Mesenchymal stem cell (in vitro differentiated cells and primary cell): ENCODE results near the gene PRR36.

Experiments used
- DNase-seq: peaks from one replicate; pipeline ENCODE4 v3.0.0-alpha.2; 2013
- H2AFZ ChIP-seq: one replicate; pipeline ENCODE4 v1.6.1; 2013; ENCODE audit warnings: low read depth, mild to moderate bottlenecking, control low read depth, inconsistent platforms, low read length, moderate library complexity
- H2AK5ac ChIP-seq: 2 replicates; pipeline ENCODE4 v1.6.1; 2013; ENCODE audit warnings: low read length, moderate library complexity, mild to moderate bottlenecking, inconsistent platforms; ENCODE audit not compliant: severe bottlenecking
- H2BK120ac ChIP-seq: one replicate; pipeline ENCODE4 v1.6.1; 2013; ENCODE audit warnings: low read depth, mild to moderate bottlenecking, inconsistent platforms, low read length, moderate library complexity
- H2BK12ac ChIP-seq, 2 experiments: one replicate each; pipeline ENCODE4 v1.6.1; 2013; ENCODE audit warnings: inconsistent platforms in 2 of 2, low read length in 2 of 2, mild to moderate bottlenecking in 2 of 2, moderate library complexity in 2 of 2, control low read depth in 1 of 2
- H2BK15ac ChIP-seq: one replicate; pipeline ENCODE4 v1.6.1; 2013; ENCODE audit warnings: mild to moderate bottlenecking, low read depth, inconsistent platforms; ENCODE audit not compliant: poor library complexity, severe bottlenecking
- H2BK5ac ChIP-seq: 2 replicates; pipeline ENCODE4 v1.6.1; 2013; ENCODE audit warnings: low read depth, mild to moderate bottlenecking, low read length, control low read depth, inconsistent platforms; ENCODE audit not compliant: poor library complexity, severe bottlenecking
- H3K14ac ChIP-seq, 2 experiments: one replicate each; pipeline ENCODE4 v1.6.1; 2013; ENCODE audit warnings: inconsistent platforms in 2 of 2, low read length in 2 of 2, control low read depth in 1 of 2, mild to moderate bottlenecking in 1 of 2, moderate library complexity in 1 of 2
- H3K18ac ChIP-seq, 2 experiments: one replicate each; pipeline ENCODE4 v1.6.1; 2013; ENCODE audit warnings: inconsistent platforms in 2 of 2, low read length in 2 of 2, control low read depth in 1 of 2, low read depth in 1 of 2, mild to moderate bottlenecking in 1 of 2
- H3K23ac ChIP-seq, 2 experiments: one replicate each; pipeline ENCODE4 v1.6.1; 2013; ENCODE audit warnings: inconsistent platforms in 2 of 2, low read length in 2 of 2, mild to moderate bottlenecking in 2 of 2, moderate library complexity in 2 of 2, control low read depth in 1 of 2
- H3K27ac ChIP-seq: 2 replicates; pipeline ENCODE4 v1.5.1; 2013; ENCODE audit warnings: mild to moderate bottlenecking, moderate library complexity, low read length, control low read depth, inconsistent platforms; ENCODE audit not compliant: poor library complexity, severe bottlenecking
- H3K27me3 ChIP-seq, 2 experiments: 2 replicates each; pipeline versions ENCODE4 v1.6.1 to v1.7.0; 2013; ENCODE audit warnings: low read length in 2 of 2, mild to moderate bottlenecking in 2 of 2, moderate library complexity in 2 of 2, control low read depth in 1 of 2, inconsistent platforms in 1 of 2; ENCODE audit not compliant: control insufficient read depth in 1 of 2, insufficient read depth in 1 of 2
- H3K36me3 ChIP-seq, 2 experiments: 2 replicates each; pipeline versions ENCODE4 v1.6.1 to v1.7.0; 2013; ENCODE audit warnings: low read length in 2 of 2, control low read depth in 1 of 2, inconsistent platforms in 1 of 2, low read depth in 1 of 2, mild to moderate bottlenecking in 1 of 2; ENCODE audit not compliant: insufficient read depth in 2 of 2, control insufficient read depth in 1 of 2
- H3K4ac ChIP-seq, 2 experiments: one replicate each; pipeline ENCODE4 v1.6.1; 2013; ENCODE audit warnings: inconsistent platforms in 2 of 2, low read length in 2 of 2, mild to moderate bottlenecking in 2 of 2, moderate library complexity in 2 of 2, control low read depth in 1 of 2, low read depth in 1 of 2
- H3K4me1 ChIP-seq: 2 replicates; pipeline ENCODE4 v1.6.1; 2013; ENCODE audit warnings: low read depth, low read length, control low read depth; ENCODE audit not compliant: control insufficient read depth, insufficient read depth
- H3K4me2 ChIP-seq: 2 replicates; pipeline ENCODE4 v1.6.1; 2013; ENCODE audit warnings: low read length, mild to moderate bottlenecking, inconsistent platforms; ENCODE audit not compliant: poor library complexity, severe bottlenecking
- H3K4me3 ChIP-seq, 2 experiments: 2 replicates each; pipeline versions ENCODE4 v1.5.1 to v1.7.0; 2013; ENCODE audit warnings: low read length in 2 of 2, mild to moderate bottlenecking in 2 of 2, control low read depth in 1 of 2, low read depth in 1 of 2; ENCODE audit not compliant: insufficient read depth in 1 of 2
- H3K79me1 ChIP-seq: replicated peaks from 2 replicates; pipeline ENCODE4 v1.6.1; 2013; ENCODE audit warnings: mild to moderate bottlenecking, control low read depth, low read length, inconsistent platforms; ENCODE audit not compliant: poor library complexity, severe bottlenecking
- H3K9ac ChIP-seq: 2 replicates; pipeline ENCODE4 v1.7.0; 2013; ENCODE audit warnings: mild to moderate bottlenecking, low read length, moderate library complexity
- H3K9me3 ChIP-seq: 2 replicates; pipeline ENCODE4 v1.7.0; 2013; ENCODE audit warnings: mild to moderate bottlenecking, low read length; ENCODE audit not compliant: control insufficient read depth
- H4K8ac ChIP-seq: one replicate; pipeline ENCODE4 v1.6.1; 2013; ENCODE audit warnings: inconsistent platforms, mild to moderate bottlenecking, low read length, moderate library complexity
- H4K91ac ChIP-seq: one replicate; pipeline ENCODE4 v1.6.1; 2013; ENCODE audit warnings: mild to moderate bottlenecking, low read length, inconsistent platforms
- WGBS: methylation state at CpG from one replicate; pipeline ENCODE4 v1.1.7; 2013; ENCODE audit warnings: mixed read lengths; 5-methylcytosine and 5-hydroxymethylcytosine counted together

Gene PRR36

GRCh38 chr19:7851623-7852500, 22.3 kb downstream of the PRR36 start:
- Histone ChIP-seq H3K18ac (no peak overlapping the region), H3K14ac (no peak overlapping the region), H2BK120ac (no peak overlapping the region), H2BK15ac (no peak overlapping the region), H3K4me1 (peaks cover 8% of the 10 kb centered on the region), H3K36me3 (peaks cover 0 to 38% of the 10 kb centered on the region in 2 experiments), H3K9me3 (no peaks in the 10 kb centered on the region), H3K4me3 (no peak overlapping the region), H3K4me2 (no peak overlapping the region), H3K27me3 (no peaks in the 10 kb centered on the region), H3K4ac (no peak overlapping the region), H3K79me1 (no peaks in the 10 kb centered on the region), H4K8ac (no peak overlapping the region), H2AFZ (no peak overlapping the region), H2BK12ac (no peak overlapping the region), H3K23ac (no peak overlapping the region), H4K91ac (peak overlapping the region; percentile 3), H2AK5ac (no peak overlapping the region), H3K9ac (no peak overlapping the region), H3K27ac (no peak overlapping the region), H2BK5ac (no peak overlapping the region)
- DNase-seq = no peak
- 87% methylated on average over 26 of the region's 26 CpGs for WGBS

- no peaks in the 10 kb centered on the region for H3K27me3 ChIP-seq
- H3K4me1 ChIP-seq = peaks cover 8% of the 10 kb centered on the region
- no peak overlapping the region for H2BK120ac ChIP-seq
- H3K27ac ChIP-seq = no peak overlapping the region
- H3K4ac ChIP-seq = no peak overlapping the region
- H2AK5ac ChIP-seq = no peak overlapping the region
- H3K4me3 ChIP-seq = no peak overlapping the region
- H4K8ac ChIP-seq = no peak overlapping the region
- no peaks in the 10 kb centered on the region for H3K9me3 ChIP-seq
- H3K79me1 ChIP-seq = no peaks in the 10 kb centered on the region
- DNase-seq = no peak
- H3K36me3 ChIP-seq = peaks cover 0 to 38% of the 10 kb centered on the region in 2 experiments
- WGBS = 90% methylated on average over 18 of the region's 19 CpGs
- H4K91ac ChIP-seq = peak overlapping the region; percentile 3
- H3K4me2 ChIP-seq = no peak overlapping the region
- no peak overlapping the region for H2BK15ac ChIP-seq
- no peak overlapping the region for H3K14ac ChIP-seq
- H2BK12ac ChIP-seq = no peak overlapping the region
- no peak overlapping the region for H3K9ac ChIP-seq
- H2BK5ac ChIP-seq = no peak overlapping the region
- no peak overlapping the region for H2AFZ ChIP-seq
- H3K23ac ChIP-seq = no peak overlapping the region
- no peak overlapping the region for H3K18ac ChIP-seq
Observed at GRCh38 chr19:7850945-7851622, 23.1 kb downstream of the PRR36 start.

GRCh38 chr19:7850000-7850813, 24.0 kb downstream of the PRR36 start:
- no peak overlapping the region for H2AFZ ChIP-seq
- peaks cover 0 to 38% of the 10 kb centered on the region in 2 experiments for H3K36me3 ChIP-seq
- DNase-seq = peak; percentile 63
- H3K27me3 ChIP-seq = no peaks in the 10 kb centered on the region
- no peak overlapping the region for H3K4me2 ChIP-seq
- no peak overlapping the region for H3K18ac ChIP-seq
- H3K14ac ChIP-seq = no peak overlapping the region
- H3K4me3 ChIP-seq = no peak overlapping the region
- peaks cover 8% of the 10 kb centered on the region for H3K4me1 ChIP-seq
- no peaks in the 10 kb centered on the region for H3K9me3 ChIP-seq
- H2BK12ac ChIP-seq = no peak overlapping the region
- no peak overlapping the region for H3K23ac ChIP-seq
- H2BK120ac ChIP-seq = no peak overlapping the region
- H2BK15ac ChIP-seq = no peak overlapping the region
- 54% methylated on average over 25 of the region's 25 CpGs for WGBS
- no peak overlapping the region for H3K9ac ChIP-seq
- peaks cover 6% of the 10 kb centered on the region for H3K79me1 ChIP-seq
- H2AK5ac ChIP-seq = no peak overlapping the region
- H4K8ac ChIP-seq = no peak overlapping the region
- no peak overlapping the region for H3K27ac ChIP-seq
- H2BK5ac ChIP-seq = no peak overlapping the region
- no peak overlapping the region for H3K4ac ChIP-seq
- no peak overlapping the region for H4K91ac ChIP-seq

- H3K18ac ChIP-seq = no peak overlapping the region
- H3K27me3 ChIP-seq = no peaks in the 10 kb centered on the region
- H3K9me3 ChIP-seq = no peaks in the 10 kb centered on the region
Observed at GRCh38 chr19:7849631-7849999, 24.6 kb downstream of the PRR36 start.

More at GRCh38 chr19:7849631-7849999, 24.6 kb downstream of the PRR36 start:
- no peak overlapping the region for H2BK5ac ChIP-seq
- no peak overlapping the region for H3K4me3 ChIP-seq
- no peak for DNase-seq
- peaks cover 0 to 38% of the 10 kb centered on the region in 2 experiments for H3K36me3 ChIP-seq
- H3K79me1 ChIP-seq = peaks cover 11% of the 10 kb centered on the region
- no peak overlapping the region for H3K9ac ChIP-seq
- no peak overlapping the region for H2BK12ac ChIP-seq
- no peak overlapping the region for H3K14ac ChIP-seq
- H4K91ac ChIP-seq = no peak overlapping the region
- peak overlapping the region in 1 of 2 experiments; percentile 2 for H3K4ac ChIP-seq
- no peak overlapping the region for H2BK15ac ChIP-seq
- WGBS = 93% methylated on average over 9 of the region's 9 CpGs
- H2AFZ ChIP-seq = no peak overlapping the region
- H3K23ac ChIP-seq = no peak overlapping the region
- no peak overlapping the region for H4K8ac ChIP-seq
- H3K27ac ChIP-seq = no peak overlapping the region
- no peak overlapping the region for H2BK120ac ChIP-seq
- no peak overlapping the region for H3K4me2 ChIP-seq
- no peak overlapping the region for H2AK5ac ChIP-seq
- H3K4me1 ChIP-seq = peaks cover 8% of the 10 kb centered on the region
